ENCODE results near the gene KDM3A.

Gene KDM3A

GRCh38 chr2:86470890-86471289 is 29.7 kb downstream of the KDM3A start:
- TF ChIP-seq, protein P1, sequence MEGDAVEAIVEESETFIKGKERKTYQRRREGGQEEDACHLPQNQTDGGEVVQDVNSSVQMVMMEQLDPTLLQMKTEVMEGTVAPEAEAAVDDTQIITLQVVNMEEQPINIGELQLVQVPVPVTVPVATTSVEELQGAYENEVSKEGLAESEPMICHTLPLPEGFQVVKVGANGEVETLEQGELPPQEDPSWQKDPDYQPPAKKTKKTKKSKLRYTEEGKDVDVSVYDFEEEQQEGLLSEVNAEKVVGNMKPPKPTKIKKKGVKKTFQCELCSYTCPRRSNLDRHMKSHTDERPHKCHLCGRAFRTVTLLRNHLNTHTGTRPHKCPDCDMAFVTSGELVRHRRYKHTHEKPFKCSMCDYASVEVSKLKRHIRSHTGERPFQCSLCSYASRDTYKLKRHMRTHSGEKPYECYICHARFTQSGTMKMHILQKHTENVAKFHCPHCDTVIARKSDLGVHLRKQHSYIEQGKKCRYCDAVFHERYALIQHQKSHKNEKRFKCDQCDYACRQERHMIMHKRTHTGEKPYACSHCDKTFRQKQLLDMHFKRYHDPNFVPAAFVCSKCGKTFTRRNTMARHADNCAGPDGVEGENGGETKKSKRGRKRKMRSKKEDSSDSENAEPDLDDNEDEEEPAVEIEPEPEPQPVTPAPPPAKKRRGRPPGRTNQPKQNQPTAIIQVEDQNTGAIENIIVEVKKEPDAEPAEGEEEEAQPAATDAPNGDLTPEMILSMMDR (IDR thresholded peaks at IDR 0.05; ENCODE audit: low read depth, low read length, missing control alignments), result no peak
- no peak overlapping the region for H3K4me3 ChIP-seq (ENCODE audit: low read depth, low read length)
- DNase-seq (ENCODE audit: low read depth), result no peak

- TF ChIP-seq, protein P1 (IDR thresholded peaks at IDR 0.05; ENCODE audit: low read depth, low read length, missing control alignments), result no peak
- DNase-seq (ENCODE audit: low read depth), result no peak
- H3K4me3 ChIP-seq (ENCODE audit: low read depth, low read length), result no peak overlapping the region
These were observed 30.5 kb downstream of the KDM3A start for GRCh38 chr2:86471637-86472036.

GRCh38 chr2:86476092-86476491 is 34.9 kb downstream of the KDM3A start:
- TF ChIP-seq, protein P1 (IDR thresholded peaks at IDR 0.05; ENCODE audit: low read depth, low read length, missing control alignments), result no peak
- H3K4me3 ChIP-seq (ENCODE audit: low read depth, low read length), result no peak overlapping the region
- no peak for DNase-seq (ENCODE audit: low read depth)

- H3K4me3 ChIP-seq (ENCODE audit: low read depth, low read length), result no peak overlapping the region
- no peak for DNase-seq (ENCODE audit: low read depth)
- TF ChIP-seq, protein P1 (IDR thresholded peaks at IDR 0.05; ENCODE audit: low read depth, low read length, missing control alignments), result no peak
These were observed 35.7 kb downstream of the KDM3A start for GRCh38 chr2:86476918-86477317.

GRCh38 chr2:86477349-86477748 is 36.2 kb downstream of the KDM3A start:
- TF ChIP-seq, protein P1 (IDR thresholded peaks at IDR 0.05; ENCODE audit: low read depth, low read length, missing control alignments), result no peak
- H3K4me3 ChIP-seq (ENCODE audit: low read depth, low read length), result no peak overlapping the region
- DNase-seq (ENCODE audit: low read depth), result no peak

DNA sequence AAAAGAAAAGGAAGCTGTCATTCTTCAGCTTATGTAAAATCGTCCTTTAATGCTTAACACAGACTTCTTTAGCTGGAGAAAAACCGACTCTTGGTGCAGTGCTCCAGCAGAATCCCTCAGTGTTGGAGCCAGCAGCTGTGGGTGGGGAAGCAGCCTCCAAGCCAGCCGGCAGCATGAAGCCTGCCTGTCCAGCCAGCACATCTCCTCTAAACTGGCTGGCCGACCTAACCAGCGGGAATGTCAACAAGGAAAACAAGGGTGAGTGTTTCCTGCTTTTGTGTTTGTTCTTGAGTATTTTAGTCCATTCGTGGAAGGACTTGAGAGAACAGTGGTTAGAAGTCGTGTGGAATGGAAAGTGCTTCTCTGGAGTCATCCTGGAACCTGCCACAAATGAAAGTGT is 38.9 kb downstream of the KDM3A start:
- TF ChIP-seq, protein P1 (IDR thresholded peaks at IDR 0.05; ENCODE audit: low read depth, low read length, missing control alignments), result no peak
- DNase-seq (ENCODE audit: low read depth), result no peak

DNA sequence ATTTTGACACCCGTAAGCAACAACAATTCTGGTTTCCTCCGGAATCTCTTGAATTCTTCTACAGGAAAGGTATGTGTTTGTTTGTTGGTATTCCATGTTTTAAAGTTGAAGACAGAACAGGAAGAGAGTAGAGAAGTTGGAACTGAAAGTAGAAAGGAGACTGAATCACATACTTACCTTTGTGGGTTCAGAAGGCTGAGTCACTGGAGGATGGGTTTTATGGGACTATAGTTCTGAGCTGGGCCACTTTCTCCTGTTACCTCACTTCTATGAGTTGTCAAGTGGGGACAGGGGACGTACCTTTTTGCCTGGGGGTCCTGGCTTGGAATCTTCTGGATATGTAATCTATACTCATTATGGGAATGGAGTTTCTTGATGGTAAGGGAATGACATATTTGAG is 40.9 kb downstream of the KDM3A start:
- TF ChIP-seq, protein P1 (IDR thresholded peaks at IDR 0.05; ENCODE audit: low read depth, low read length, missing control alignments), result no peak
- no peak overlapping the region for H3K4me3 ChIP-seq (ENCODE audit: low read depth, low read length)
- no peak for DNase-seq (ENCODE audit: low read depth)

More for the DNA sequence above, 38.9 kb downstream of the KDM3A start:
- H3K4me3 ChIP-seq (ENCODE audit: low read depth, low read length), result no peak overlapping the region
